ENCODE measurements around the gene CALN1.

DNA sequence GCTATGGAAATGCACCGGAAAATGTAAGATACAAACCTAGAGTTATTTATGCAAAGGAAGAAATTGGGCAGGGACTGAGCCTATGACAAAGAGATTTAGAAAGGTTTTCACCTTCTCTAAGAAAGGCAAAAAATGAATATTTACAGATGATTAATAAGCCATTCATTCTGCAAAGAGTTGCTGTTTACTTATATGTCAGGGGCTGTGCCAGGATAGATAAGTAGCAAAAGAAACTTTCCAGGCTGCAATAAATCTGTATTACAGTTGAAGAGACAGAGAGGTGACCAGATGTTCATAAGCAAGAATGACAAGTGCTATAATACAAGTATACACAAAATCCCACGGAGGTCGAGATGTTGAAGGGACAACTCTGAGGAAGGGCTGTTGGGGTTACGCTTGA, 299.6 kb downstream of the CALN1 start:
- no peak for TF ChIP-seq YY1 (tag by site-specific recombination; IDR thresholded peaks at IDR 0.05)
- TF ChIP-seq, protein P1, sequence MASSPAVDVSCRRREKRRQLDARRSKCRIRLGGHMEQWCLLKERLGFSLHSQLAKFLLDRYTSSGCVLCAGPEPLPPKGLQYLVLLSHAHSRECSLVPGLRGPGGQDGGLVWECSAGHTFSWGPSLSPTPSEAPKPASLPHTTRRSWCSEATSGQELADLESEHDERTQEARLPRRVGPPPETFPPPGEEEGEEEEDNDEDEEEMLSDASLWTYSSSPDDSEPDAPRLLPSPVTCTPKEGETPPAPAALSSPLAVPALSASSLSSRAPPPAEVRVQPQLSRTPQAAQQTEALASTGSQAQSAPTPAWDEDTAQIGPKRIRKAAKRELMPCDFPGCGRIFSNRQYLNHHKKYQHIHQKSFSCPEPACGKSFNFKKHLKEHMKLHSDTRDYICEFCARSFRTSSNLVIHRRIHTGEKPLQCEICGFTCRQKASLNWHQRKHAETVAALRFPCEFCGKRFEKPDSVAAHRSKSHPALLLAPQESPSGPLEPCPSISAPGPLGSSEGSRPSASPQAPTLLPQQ (tag by site-specific recombination; IDR thresholded peaks at IDR 0.05): no peak
- TF ChIP-seq, protein P2, sequence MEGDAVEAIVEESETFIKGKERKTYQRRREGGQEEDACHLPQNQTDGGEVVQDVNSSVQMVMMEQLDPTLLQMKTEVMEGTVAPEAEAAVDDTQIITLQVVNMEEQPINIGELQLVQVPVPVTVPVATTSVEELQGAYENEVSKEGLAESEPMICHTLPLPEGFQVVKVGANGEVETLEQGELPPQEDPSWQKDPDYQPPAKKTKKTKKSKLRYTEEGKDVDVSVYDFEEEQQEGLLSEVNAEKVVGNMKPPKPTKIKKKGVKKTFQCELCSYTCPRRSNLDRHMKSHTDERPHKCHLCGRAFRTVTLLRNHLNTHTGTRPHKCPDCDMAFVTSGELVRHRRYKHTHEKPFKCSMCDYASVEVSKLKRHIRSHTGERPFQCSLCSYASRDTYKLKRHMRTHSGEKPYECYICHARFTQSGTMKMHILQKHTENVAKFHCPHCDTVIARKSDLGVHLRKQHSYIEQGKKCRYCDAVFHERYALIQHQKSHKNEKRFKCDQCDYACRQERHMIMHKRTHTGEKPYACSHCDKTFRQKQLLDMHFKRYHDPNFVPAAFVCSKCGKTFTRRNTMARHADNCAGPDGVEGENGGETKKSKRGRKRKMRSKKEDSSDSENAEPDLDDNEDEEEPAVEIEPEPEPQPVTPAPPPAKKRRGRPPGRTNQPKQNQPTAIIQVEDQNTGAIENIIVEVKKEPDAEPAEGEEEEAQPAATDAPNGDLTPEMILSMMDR (tag by site-specific recombination; IDR thresholded peaks at IDR 0.05): no peak
- TF ChIP-seq GLI4 (tag by site-specific recombination; IDR thresholded peaks at IDR 0.05): no peak
- no peak for TF ChIP-seq ZNF792 (tag by site-specific recombination; IDR thresholded peaks at IDR 0.05)
- TF ChIP-seq REST (tag by site-specific recombination; IDR thresholded peaks at IDR 0.05): no peak
- no peak for TF ChIP-seq ZSCAN30 (tag by site-specific recombination; IDR thresholded peaks at IDR 0.05)
- no peak for TF ChIP-seq ZNF785 (tag by site-specific recombination; IDR thresholded peaks at IDR 0.05)
- TF ChIP-seq ZNF701 (tag by site-specific recombination; IDR thresholded peaks at IDR 0.05): no peak
- no peak for TF ChIP-seq OVOL3 (tag by site-specific recombination; IDR thresholded peaks at IDR 0.05)
- TF ChIP-seq KLF1 (tag by site-specific recombination; IDR thresholded peaks at IDR 0.05): no peak
- no peak for TF ChIP-seq ZEB2 (tag by site-specific recombination; IDR thresholded peaks at IDR 0.05)
- TF ChIP-seq HOXA7 (CRISPR knock-in tag; IDR thresholded peaks at IDR 0.05; ENCODE audit: borderline replicate concordance): no peak
